Activated naive CD4-positive, alpha-beta T cell treated with anti-CD3 and anti-CD28 coated beads for 36 hours (primary cell): Measurements from ENCODE around the gene EEF2. TPM values are rescaled to one million over a fixed set of nuclear protein-coding genes. Genes with fewer than 3 reads are reported as not detected.
"Not testable (repeated sequence)": the region's sequence is repeated elsewhere in the genome, so short reads cannot be mapped to it uniquely, and the experiment has no call there.

Source experiments
- CTCF ChIA-PET: fragments of 350-600 bp; sonication (Branson Sonifier 250); formaldehyde crosslinking; loops from one replicate; lab custom pipeline; 2021; ENCODE audit warnings: antibody characterized with exemption; lab: Charles Lee
- DNase-seq: peaks from one replicate; pipeline ENCODE4 v3.0.0-alpha.2; 2020
- H3K27ac Mint-ChIP-seq: one replicate; pipeline ENCODE4 v1.8.0; 2021; ENCODE audit warnings: mild to moderate bottlenecking, mixed read lengths
- H3K27me3 Mint-ChIP-seq: one replicate; pipeline ENCODE4 v1.8.0; 2021; ENCODE audit warnings: low read depth, mixed read lengths
- H3K36me3 Mint-ChIP-seq: one replicate; pipeline ENCODE4 v1.8.0; 2021; ENCODE audit warnings: low read depth, mixed read lengths
- H3K4me1 Mint-ChIP-seq: one replicate; pipeline ENCODE4 v1.8.0; 2021; ENCODE audit warnings: low read depth, mixed read lengths
- H3K4me3 Mint-ChIP-seq: one replicate; pipeline ENCODE4 v1.8.0; 2021; ENCODE audit warnings: mild to moderate bottlenecking, moderate library complexity, mixed read lengths
- H3K9me3 Mint-ChIP-seq: one replicate; pipeline ENCODE4 v1.8.0; 2021; ENCODE audit warnings: mixed read lengths
- intact Hi-C: fragments of 100-400 bp; cut with micrococcal nuclease; formaldehyde crosslinking; loops from one replicate; pipeline ENCODE4 v1.15.1; 2023
- total RNA-seq, 2 experiments: library from RNA; stranded (reverse); gene quantifications; one replicate each; pipeline ENCODE4 v1.2.3, GENCODE V29; 2021

Gene EEF2
- total RNA-seq, 2 experiments from 2014 or later: 3,747 to 3,914 TPM

DNA sequence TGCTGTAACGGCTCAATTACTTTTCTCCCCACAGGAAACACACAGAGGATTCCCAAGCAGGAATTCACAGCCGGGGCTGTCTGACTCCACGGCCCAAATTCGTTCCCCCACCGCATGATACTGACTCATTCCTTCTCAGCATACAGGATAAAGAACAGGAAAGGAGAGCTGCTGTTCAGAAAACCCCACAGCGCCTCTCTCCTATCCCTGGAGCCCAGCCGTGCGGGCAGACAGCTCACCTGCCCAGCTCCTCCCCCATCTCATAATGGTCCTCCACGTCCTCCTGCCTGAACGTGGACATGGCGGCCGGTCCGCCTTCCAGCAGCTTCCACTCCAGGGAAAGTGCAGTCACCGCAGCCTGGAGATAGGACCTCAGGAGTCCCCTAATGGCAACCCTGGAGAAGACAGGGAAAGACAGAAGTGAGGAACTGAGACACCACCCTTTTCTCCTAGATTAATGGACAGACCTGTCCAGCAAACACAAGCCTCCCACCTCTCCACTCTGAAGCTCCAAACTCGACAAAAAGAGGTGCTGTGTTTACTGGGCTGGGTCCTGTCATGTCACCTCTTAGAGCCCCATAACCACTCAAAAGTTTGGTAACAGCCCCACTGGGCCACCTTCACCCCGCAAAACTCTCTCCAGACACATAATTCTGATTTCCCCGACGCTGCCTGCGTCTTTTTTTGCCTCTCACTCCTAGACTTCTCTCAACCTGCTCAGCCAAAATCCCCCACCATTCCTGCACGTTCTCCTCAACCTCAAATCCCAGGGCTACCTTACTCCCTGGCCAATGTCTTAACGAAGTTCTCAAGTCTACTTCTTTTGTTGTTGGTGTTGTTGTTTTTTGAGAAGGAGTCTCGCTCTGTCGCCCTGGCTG lies 15.6 kb downstream of the EEF2 start:
- intact Hi-C loops: loop anchor here (2.0 to 5.0 kb wide), 2 partner anchors 17 to 207 kb away; partner anchors contain the start of genes APBA3 and MRPL54
- H3K36me3 Mint-ChIP-seq: peaks cover 8% of the 10 kb centered on the region
- H3K27ac Mint-ChIP-seq: no peak overlapping the region
- no peaks in the 10 kb centered on the region for H3K9me3 Mint-ChIP-seq
- H3K4me3 Mint-ChIP-seq: peak overlapping the region; percentile 84
- no peaks in the 10 kb centered on the region for H3K27me3 Mint-ChIP-seq
- CTCF ChIA-PET: interaction anchor here (0.7 to 1.2 kb wide), 3 partner anchors 13 to 222 kb away, joined by 3 to 6 read pairs (median 4); no protein-coding TSS in a partner anchor
- DNase-seq: no peak
- peaks cover 22% of the 10 kb centered on the region for H3K4me1 Mint-ChIP-seq

DNA sequence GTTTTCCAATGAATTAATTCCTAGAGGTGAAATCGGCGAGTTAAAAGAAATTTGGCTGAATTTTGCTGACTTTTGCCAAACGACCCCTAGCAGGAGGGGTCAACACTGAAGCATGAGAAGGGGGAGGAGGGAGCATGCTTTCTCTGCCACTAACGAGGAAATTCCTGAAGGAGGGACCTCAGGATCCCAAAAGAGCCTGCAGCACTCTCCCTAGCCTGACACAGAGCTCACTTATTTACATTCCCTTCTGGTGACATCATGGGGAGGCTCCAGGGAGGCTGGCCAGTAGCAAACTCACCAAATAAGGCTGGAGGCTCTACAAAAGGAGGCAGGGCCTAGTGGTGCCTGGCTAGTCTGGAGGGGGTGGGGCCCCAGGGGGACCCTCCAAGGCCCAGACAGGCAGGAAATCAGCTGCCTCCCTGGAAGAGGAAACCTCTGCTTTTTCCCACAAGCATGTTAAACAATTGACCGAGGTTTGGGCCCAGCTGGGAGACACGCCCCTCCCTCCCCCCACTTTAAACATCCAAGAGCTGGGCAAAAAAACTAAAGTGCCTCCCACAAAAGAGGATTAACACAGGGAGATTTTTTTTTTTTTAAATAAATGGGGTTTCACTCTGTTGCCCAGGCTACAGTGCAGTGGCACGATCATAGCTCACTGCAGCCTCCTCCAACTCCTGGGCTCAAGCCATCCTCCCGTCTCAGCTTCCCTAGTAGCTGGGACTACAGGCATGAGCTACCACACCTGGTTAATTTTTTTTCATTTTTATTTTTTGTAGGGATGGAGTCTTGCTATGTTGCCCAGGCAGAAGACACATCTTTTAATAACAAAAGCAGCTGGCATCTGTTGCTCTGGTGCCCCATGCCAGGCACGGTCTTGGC lies 16.5 kb downstream of the EEF2 start:
- Mint-ChIP-seq H3K4me3 (peak overlapping the region; percentile 21), H3K27me3 (no peaks in the 10 kb centered on the region), H3K36me3 (peaks cover 8% of the 10 kb centered on the region), H3K27ac (no peak overlapping the region), H3K4me1 (peaks cover 22% of the 10 kb centered on the region), H3K9me3 (no peaks in the 10 kb centered on the region)
- no peak for DNase-seq
- CTCF ChIA-PET: interaction anchor here (0.7 to 1.2 kb wide), 3 partner anchors 12 to 170 kb away, joined by 3 to 6 read pairs (median 4); no protein-coding TSS in a partner anchor
- intact Hi-C loops: no loop called here

DNA sequence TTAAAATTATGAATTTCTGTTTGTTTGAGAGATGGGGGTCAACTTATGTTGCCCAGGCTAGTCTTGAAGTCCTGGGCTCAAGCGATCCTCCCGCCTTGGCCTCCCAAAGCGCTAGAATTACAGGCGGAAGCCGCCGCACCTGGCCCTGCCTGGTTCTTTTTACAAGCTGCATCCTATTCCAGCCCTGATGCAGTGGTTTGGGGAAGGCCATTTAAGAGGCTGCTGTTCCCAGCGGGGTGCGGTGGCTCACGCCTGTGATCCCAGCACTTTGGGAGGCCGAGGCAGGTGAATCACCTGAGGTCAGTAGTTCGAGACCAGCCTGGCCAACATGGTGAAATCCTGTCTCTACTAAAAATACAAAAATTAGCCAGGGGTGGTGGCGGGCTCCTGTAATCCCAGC lies 17.3 kb downstream of the EEF2 start:
- H3K27me3 Mint-ChIP-seq, H3K9me3 Mint-ChIP-seq, H3K36me3 Mint-ChIP-seq, DNase-seq, intact Hi-C loops, CTCF ChIA-PET, H3K4me3 Mint-ChIP-seq, H3K27ac Mint-ChIP-seq: not testable (repeated sequence)
- peaks cover 22% of the 10 kb centered on the region for H3K4me1 Mint-ChIP-seq

DNA sequence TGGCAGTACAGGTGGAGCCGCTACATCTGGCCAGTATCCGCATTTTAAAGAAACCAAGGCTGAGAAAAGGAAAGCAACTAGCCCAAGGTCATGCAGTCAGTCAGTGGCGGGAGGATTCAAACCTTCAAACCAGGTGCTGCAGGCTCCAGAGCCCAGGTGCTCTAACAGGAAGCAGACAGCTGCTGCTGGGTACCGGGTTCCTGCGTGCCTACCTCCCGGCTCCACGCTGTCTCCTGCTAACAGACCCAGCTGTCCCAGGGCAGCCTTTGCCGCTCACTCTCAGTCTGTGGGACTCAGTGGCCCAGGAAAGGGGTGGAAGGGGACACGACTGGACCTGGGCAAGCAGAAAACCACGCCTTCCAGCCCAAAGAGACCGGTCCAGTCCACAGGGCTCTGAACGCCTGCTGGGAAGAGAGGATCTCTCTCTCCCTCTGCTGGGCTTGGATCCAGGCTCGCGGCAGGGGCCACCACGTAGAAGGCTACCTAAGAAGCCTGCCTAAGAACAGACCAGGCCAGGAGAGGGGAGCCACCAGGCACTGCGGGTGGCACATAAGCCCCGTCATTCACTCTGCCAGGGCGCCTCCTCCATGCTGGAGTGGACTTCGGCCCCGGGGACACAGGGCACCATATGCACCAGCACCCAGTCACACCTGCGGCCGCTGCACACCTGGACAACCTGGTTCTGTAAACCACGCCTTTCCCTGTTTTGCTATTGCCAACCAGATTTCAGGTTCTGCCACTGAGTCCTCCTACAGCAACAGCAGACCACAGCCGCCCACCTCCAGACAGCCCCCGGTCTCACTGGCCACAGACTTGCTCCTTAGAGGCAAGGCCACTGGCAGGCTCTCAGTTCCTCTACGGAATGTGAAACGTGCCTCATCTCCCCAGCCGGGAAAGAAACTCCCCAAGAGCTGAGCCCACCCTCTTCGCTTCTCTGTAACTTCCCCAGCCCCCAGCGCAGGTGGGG lies 18.9 kb downstream of the EEF2 start:
- CTCF ChIA-PET: no interaction called here
- intact Hi-C loops: no loop called here

DNA sequence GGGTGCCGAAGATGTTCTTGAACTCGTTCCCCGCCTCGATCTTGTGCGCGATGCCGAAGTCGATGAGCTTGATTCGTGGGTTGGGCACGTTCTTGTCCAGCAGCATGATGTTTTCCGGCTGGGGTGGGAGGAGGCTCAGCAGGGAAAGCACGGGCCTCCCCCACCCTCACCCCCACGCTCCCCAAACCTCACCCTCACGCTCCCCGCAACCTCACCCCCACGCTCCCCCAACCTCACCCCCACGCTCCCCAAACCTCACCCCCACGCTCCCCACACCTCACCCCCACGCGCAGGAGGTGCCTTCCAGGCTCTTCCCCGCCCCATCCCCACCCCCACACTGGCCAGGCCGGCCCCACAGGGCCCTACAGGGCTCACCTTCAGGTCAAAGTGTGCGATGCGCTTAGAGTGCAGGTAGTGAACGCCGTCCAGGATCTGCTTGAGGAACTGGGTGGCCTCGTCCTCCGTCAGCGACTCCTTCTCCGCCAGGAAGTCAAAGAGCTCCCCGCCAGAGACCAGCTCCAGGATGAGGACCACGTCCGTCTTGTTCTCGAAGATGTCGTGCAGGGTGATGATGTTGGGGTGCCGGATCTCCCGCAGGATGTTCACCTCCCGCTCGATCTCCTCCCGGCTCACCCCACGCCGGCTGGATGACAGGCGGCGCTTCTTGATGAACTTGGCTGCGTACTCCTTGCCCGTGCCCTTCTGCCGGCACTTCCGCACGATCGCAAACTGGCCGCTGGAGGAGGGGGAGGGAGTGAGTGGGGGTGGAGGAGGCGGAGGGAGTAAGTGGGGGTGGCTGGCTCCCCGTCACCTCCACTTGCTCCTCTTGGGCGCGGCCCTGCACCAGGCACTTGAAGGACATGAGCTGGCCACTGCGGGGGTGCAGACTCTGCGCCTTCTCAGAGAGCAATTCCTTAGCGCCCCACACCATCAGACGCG lies 20.7 kb downstream of the EEF2 start:
- intact Hi-C loops: no loop called here
- Mint-ChIP-seq H3K4me1 (peaks cover 10% of the 10 kb centered on the region), H3K9me3 (no peaks in the 10 kb centered on the region), H3K36me3 (peaks cover 13% of the 10 kb centered on the region), H3K27me3 (no peaks in the 10 kb centered on the region), H3K4me3 (no peak overlapping the region), H3K27ac (no peak overlapping the region)
- CTCF ChIA-PET: no interaction called here
- DNase-seq: no peak

More for the DNA sequence above, 18.9 kb downstream of the EEF2 start:
- peaks cover 10% of the 10 kb centered on the region for H3K36me3 Mint-ChIP-seq
- no peak overlapping the region for H3K4me3 Mint-ChIP-seq
- no peaks in the 10 kb centered on the region for H3K27me3 Mint-ChIP-seq
- H3K9me3 Mint-ChIP-seq: no peaks in the 10 kb centered on the region
- no peak for DNase-seq
- no peak overlapping the region for H3K27ac Mint-ChIP-seq
- H3K4me1 Mint-ChIP-seq: peaks cover 20% of the 10 kb centered on the region

DNA sequence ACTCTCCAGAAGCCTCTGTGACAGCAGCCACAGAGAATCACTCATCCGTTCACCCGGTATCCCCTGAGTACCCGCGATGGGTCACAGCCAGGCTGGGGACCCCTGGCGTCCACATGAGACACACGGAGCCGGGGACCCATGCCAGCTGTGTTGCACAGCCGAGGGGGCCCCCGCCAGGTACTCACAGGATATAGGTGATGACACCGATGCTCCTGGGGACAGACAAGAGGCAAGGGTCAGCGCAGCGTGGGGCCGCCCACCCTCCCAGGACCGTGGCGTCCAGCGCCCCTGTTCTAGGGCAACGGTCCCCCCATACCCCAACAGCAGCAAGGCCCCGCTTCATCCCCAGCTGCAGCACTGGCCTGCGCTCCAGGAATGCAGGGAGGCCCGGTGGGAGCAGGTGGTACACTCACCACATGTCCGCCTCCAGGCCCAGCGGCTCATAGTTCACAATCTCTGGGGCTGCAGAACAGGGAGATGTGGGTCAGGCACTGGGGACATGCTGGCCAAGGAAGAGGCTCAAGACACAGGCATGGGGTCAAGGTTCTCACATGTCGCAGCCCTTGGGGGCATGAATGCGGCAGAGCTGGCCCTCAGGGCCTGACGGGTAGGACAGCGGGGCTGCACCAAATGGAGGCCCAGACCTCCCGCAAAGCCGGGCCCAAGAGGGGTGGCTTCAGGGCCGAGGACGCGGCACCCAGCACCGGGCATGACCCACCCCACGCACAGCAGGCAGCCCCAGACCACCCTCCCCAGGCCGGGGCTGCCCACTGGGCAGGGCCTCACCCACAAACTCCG lies 21.6 kb downstream of the EEF2 start:
- Mint-ChIP-seq H3K4me3 (no peak overlapping the region), H3K4me1 (peaks cover 5% of the 10 kb centered on the region), H3K27ac (no peak overlapping the region), H3K27me3 (no peaks in the 10 kb centered on the region), H3K9me3 (no peaks in the 10 kb centered on the region), H3K36me3 (peaks cover 10% of the 10 kb centered on the region)
- intact Hi-C loops: no loop called here
- CTCF ChIA-PET: no interaction called here
- no peak for DNase-seq

DNA sequence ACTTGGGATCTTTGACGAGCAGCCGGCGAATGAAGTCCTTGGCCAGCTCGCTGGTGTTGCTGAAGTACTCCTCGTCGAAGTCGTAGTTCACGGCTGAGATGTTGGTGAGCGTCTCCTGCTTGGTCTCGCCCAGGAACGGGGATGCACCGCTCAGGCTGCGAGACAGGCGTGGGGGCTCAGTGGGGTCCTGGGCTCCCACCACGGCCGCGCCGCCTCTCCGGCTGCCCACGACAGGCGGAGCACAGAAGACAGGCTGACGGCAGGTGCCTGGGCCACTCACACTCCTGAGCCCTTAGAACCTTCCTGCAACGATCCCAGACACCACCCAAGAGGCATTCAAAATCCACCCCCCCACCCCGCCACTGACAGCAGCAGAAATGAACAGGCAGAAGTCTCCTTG lies 24.3 kb downstream of the EEF2 start:
- Mint-ChIP-seq H3K27ac (no peak overlapping the region), H3K4me1 (no peaks in the 10 kb centered on the region), H3K27me3 (no peaks in the 10 kb centered on the region), H3K9me3 (no peaks in the 10 kb centered on the region), H3K36me3 (peaks cover 9% of the 10 kb centered on the region), H3K4me3 (no peak overlapping the region)
- intact Hi-C loops: no loop called here
- CTCF ChIA-PET: no interaction called here
- no peak for DNase-seq

DNA sequence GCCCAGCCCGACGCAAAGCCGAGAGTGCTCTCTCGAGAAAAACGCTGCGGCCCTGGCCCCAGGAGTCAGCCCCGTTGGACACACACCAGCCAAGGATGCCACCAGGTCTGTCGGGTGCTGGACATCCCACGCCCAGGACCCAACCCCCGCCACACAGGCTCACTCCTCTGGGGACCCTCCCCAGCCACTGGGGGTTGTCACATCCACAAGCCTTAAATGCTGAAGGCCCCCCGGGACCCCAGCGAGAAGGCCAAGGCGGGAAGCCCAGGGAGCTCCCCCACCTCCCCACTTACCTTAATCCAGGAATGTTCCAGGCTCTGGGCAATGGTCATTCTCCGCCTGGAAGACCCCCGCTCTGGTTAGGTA lies 25.5 kb downstream of the EEF2 start:
- intact Hi-C loops: no loop called here
- no peak overlapping the region for H3K4me3 Mint-ChIP-seq
- H3K9me3 Mint-ChIP-seq: no peaks in the 10 kb centered on the region
- no peak for DNase-seq
- H3K36me3 Mint-ChIP-seq: peaks cover 6% of the 10 kb centered on the region
- H3K27ac Mint-ChIP-seq: no peak overlapping the region
- no peaks in the 10 kb centered on the region for H3K27me3 Mint-ChIP-seq
- H3K4me1 Mint-ChIP-seq: no peaks in the 10 kb centered on the region
- CTCF ChIA-PET: no interaction called here

DNA sequence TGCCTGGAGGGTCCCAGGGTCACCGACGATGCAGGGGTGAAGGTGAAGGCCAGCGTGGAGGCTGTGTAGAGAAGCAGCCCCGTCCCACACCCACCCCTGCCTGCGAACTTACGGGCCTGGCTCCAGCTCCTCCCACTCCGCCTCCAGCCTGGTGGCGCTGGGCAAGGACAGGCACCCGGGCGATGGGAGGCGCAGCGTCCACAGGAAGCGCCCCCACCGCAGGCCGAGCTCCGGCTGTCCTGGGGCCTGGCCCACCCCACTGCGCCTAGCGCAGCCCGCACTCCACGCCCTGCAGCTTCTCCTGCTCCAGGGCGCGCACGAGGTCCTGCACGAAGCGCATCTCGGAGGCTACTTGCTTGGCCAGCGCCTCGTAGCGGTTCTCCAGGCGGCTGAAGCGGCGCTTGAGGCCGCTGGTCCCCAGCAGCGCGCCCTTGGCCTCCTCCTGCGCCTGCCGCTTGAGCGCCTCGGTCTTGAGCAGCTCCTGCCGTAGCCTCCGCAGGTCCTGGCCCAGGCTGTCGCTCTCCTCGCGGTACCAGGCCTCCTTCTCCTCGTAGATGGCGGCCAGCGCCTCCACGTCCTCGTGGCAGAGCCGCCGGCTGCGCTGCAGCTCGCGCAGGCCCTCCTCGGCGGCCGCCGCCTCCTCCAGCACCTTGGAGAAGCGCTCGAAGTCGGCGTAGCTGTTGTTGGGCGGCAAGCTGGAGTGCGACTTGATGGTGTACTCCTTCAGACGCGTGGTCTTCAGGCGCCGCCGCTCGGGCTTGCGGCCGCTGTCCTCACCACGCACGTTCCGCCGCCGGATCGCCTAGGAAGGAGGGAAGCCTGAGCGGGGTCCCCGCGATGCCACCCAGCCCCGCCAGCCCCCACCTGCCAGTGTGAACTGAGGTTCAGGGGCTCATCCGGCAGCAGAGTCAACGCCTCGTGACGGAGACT lies 26.2 kb downstream of the EEF2 start:
- CTCF ChIA-PET: no interaction called here
- Mint-ChIP-seq H3K4me1 (no peaks in the 10 kb centered on the region), H3K27ac (no peak overlapping the region), H3K27me3 (no peaks in the 10 kb centered on the region), H3K9me3 (no peaks in the 10 kb centered on the region), H3K4me3 (no peak overlapping the region), H3K36me3 (peaks cover 6% of the 10 kb centered on the region)
- DNase-seq: no peak
- intact Hi-C loops: no loop called here

DNA sequence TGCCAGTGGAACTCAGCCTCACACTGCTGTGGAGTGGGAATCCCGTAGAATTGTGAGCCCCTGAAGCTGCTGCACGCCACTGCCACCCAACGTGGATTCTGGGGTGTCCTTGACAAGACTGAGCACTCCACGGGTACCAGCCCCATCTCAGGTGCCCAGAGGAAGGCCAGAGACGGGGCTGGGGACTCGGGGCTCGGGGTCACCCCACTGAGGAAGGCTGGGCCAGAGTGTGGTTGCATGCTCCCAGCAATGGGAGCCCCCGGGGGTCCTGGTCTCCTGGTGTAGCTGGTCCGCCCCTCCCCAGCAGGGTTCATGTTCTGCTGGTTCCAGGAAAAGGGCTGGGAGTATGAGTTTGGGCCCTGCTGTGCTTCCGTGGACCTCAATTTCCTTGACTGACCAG lies 29.6 kb downstream of the EEF2 start:
- DNase-seq: no peak
- Mint-ChIP-seq H3K9me3 (no peaks in the 10 kb centered on the region), H3K27me3 (no peaks in the 10 kb centered on the region), H3K4me3 (no peak overlapping the region), H3K36me3 (peaks cover 1% of the 10 kb centered on the region), H3K27ac (no peak overlapping the region), H3K4me1 (peaks cover 10% of the 10 kb centered on the region)
- CTCF ChIA-PET: interaction anchor here (2.0 kb wide), 1 partner anchor 185 kb away, joined by 4 read pairs; no protein-coding TSS in a partner anchor
- intact Hi-C loops: no loop called here
